HEK293 (cell line): ENCODE measurements around the gene NRP2.

Experiments used
- BCL11B ChIP-seq: fragments of 450-650 bp; formaldehyde crosslinking; IDR thresholded peaks from 2 replicates; pipeline ENCODE4 v1.5.1; 2016; ENCODE audit warnings: low read depth, missing biosample characterization, missing genetic modification characterization
- HOXD13 ChIP-seq: sonication (generic); formaldehyde crosslinking; IDR thresholded peaks from 2 replicates; pipeline ENCODE4 v1.8.0; 2022; ENCODE audit warnings: missing genetic modification reagents, borderline replicate concordance
- KLF1 ChIP-seq: fragments of 450-650 bp; formaldehyde crosslinking; IDR thresholded peaks from 2 replicates; pipeline ENCODE4 v1.5.1; 2016; ENCODE audit warnings: missing biosample characterization, missing genetic modification characterization
- KLF10 ChIP-seq: fragments of 450-650 bp; IDR thresholded peaks from 2 replicates; pipeline ENCODE4 v1.5.1; 2018; ENCODE audit warnings: missing biosample characterization, mild to moderate bottlenecking, missing genetic modification characterization
- RBAK ChIP-seq: fragments of 450-650 bp; formaldehyde crosslinking; IDR thresholded peaks from 2 replicates; pipeline ENCODE4 v1.5.1; 2016; ENCODE audit warnings: missing biosample characterization, missing genetic modification characterization
- SP2 ChIP-seq: fragments of 450-650 bp; formaldehyde crosslinking; IDR thresholded peaks from 2 replicates; pipeline ENCODE4 v1.5.1; 2016; ENCODE audit warnings: missing biosample characterization, missing genetic modification characterization
- SP3 ChIP-seq: fragments of 450-650 bp; formaldehyde crosslinking; IDR thresholded peaks from 2 replicates; pipeline ENCODE4 v1.5.1; 2016; ENCODE audit warnings: missing biosample characterization, missing genetic modification characterization
- SP7 ChIP-seq: fragments of 450-650 bp; formaldehyde crosslinking; IDR thresholded peaks from 2 replicates; pipeline ENCODE4 v1.5.1; 2016; ENCODE audit warnings: missing biosample characterization, missing genetic modification characterization
- YY2 ChIP-seq: fragments of 450-650 bp; formaldehyde crosslinking; IDR thresholded peaks from 2 replicates; pipeline ENCODE4 v1.5.1; 2016; ENCODE audit warnings: missing biosample characterization, missing genetic modification characterization
- ZBTB20 ChIP-seq: fragments of 450-650 bp; formaldehyde crosslinking; IDR thresholded peaks from 2 replicates; pipeline ENCODE4 v1.5.1; 2016; ENCODE audit warnings: missing biosample characterization, missing genetic modification characterization
- ZBTB26 ChIP-seq: fragments of 450-650 bp; formaldehyde crosslinking; optimal IDR thresholded peaks from 2 replicates; pipeline ENCODE3; 2016; ENCODE audit warnings: missing biosample characterization, mild to moderate bottlenecking, missing genetic modification characterization
- ZBTB49 ChIP-seq: fragments of 450-650 bp; formaldehyde crosslinking; IDR thresholded peaks from 2 replicates; pipeline ENCODE4 v1.5.1; 2016; ENCODE audit warnings: missing biosample characterization, missing genetic modification characterization, low read depth
- ZBTB6 ChIP-seq: fragments of 450-650 bp; formaldehyde crosslinking; IDR thresholded peaks from 2 replicates; pipeline ENCODE4 v1.5.1; 2017; ENCODE audit warnings: missing biosample characterization, missing genetic modification characterization
- ZBTB7A ChIP-seq: fragments of 450-650 bp; formaldehyde crosslinking; IDR thresholded peaks from 2 replicates; pipeline ENCODE4 v1.5.1; 2016; ENCODE audit warnings: low read depth, missing biosample characterization, missing genetic modification characterization
- ZFP3 ChIP-seq: fragments of 450-650 bp; formaldehyde crosslinking; IDR thresholded peaks from 2 replicates; pipeline ENCODE4 v1.5.1; 2016; ENCODE audit warnings: low read depth, missing biosample characterization, missing genetic modification characterization
- ZFP41 ChIP-seq: fragments of 450-650 bp; formaldehyde crosslinking; IDR thresholded peaks from 2 replicates; pipeline ENCODE4 v1.5.1; 2016; ENCODE audit warnings: missing biosample characterization, missing genetic modification characterization, borderline replicate concordance
- ZNF112 ChIP-seq: fragments of 450-650 bp; formaldehyde crosslinking; IDR thresholded peaks from 2 replicates; pipeline ENCODE4 v1.5.0; 2017; ENCODE audit warnings: missing biosample characterization, missing genetic modification characterization
- ZNF202 ChIP-seq: fragments of 450-650 bp; formaldehyde crosslinking; IDR thresholded peaks from 2 replicates; pipeline ENCODE4 v1.5.1; 2016; ENCODE audit warnings: missing biosample characterization, missing genetic modification characterization, borderline replicate concordance
- ZNF23 ChIP-seq: fragments of 450-650 bp; formaldehyde crosslinking; IDR thresholded peaks from 2 replicates; pipeline ENCODE4 v1.5.1; 2016; ENCODE audit warnings: missing biosample characterization, missing genetic modification characterization, borderline replicate concordance
- ZNF248 ChIP-seq: fragments of 450-650 bp; formaldehyde crosslinking; IDR thresholded peaks from 2 replicates; pipeline ENCODE4 v1.5.1; 2017; ENCODE audit warnings: missing biosample characterization, missing genetic modification characterization
- ZNF26 ChIP-seq: fragments of 450-650 bp; formaldehyde crosslinking; IDR thresholded peaks from 2 replicates; pipeline ENCODE4 v1.5.1; 2016; ENCODE audit warnings: missing biosample characterization, missing genetic modification characterization
- ZNF266 ChIP-seq: fragments of 450-650 bp; formaldehyde crosslinking; IDR thresholded peaks from 2 replicates; pipeline ENCODE4 v1.5.1; 2016; ENCODE audit warnings: missing biosample characterization, missing genetic modification characterization, low read depth
- ZNF335 ChIP-seq: fragments of 450-650 bp; formaldehyde crosslinking; conservative IDR thresholded peaks from 2 replicates; pipeline ENCODE4 v1.5.1; 2016; ENCODE audit warnings: missing biosample characterization, missing genetic modification characterization
- ZNF449 ChIP-seq: fragments of 450-650 bp; formaldehyde crosslinking; IDR thresholded peaks from 2 replicates; pipeline ENCODE4 v1.5.1; 2017; ENCODE audit warnings: missing biosample characterization, mild to moderate bottlenecking, missing genetic modification characterization, moderate library complexity
- ZNF48 ChIP-seq: fragments of 450-650 bp; formaldehyde crosslinking; IDR thresholded peaks from 2 replicates; pipeline ENCODE4 v1.5.1; 2016; ENCODE audit warnings: missing biosample characterization, missing genetic modification characterization
- ZNF513 ChIP-seq: fragments of 450-650 bp; IDR thresholded peaks from 2 replicates; pipeline ENCODE4 v1.5.1; 2018; ENCODE audit warnings: missing biosample characterization, missing genetic modification characterization
- ZNF514 ChIP-seq: fragments of 450-650 bp; formaldehyde crosslinking; IDR thresholded peaks from 2 replicates; pipeline ENCODE4 v1.5.1; 2016; ENCODE audit warnings: missing biosample characterization, missing genetic modification characterization
- ZNF529 ChIP-seq: fragments of 450-650 bp; formaldehyde crosslinking; IDR thresholded peaks from 2 replicates; pipeline ENCODE4 v1.5.1; 2017; ENCODE audit warnings: missing genetic modification characterization, missing biosample characterization; ENCODE audit not compliant: insufficient replicate concordance
- ZNF585B ChIP-seq: fragments of 450-650 bp; formaldehyde crosslinking; IDR thresholded peaks from 2 replicates; pipeline ENCODE4 v1.5.1; 2016; ENCODE audit warnings: missing biosample characterization, missing genetic modification characterization
- ZNF626 ChIP-seq: fragments of 450-650 bp; sonication (Bioruptor Pico); formaldehyde crosslinking; IDR thresholded peaks from 2 replicates; pipeline ENCODE4 v1.5.1; 2018; ENCODE audit warnings: missing biosample characterization, missing genetic modification characterization, inconsistent platforms
- ZNF704 ChIP-seq: fragments of 450-650 bp; formaldehyde crosslinking; IDR thresholded peaks from 2 replicates; pipeline ENCODE4 v1.5.1; 2016; ENCODE audit warnings: missing biosample characterization, missing genetic modification characterization
- ZNF76 ChIP-seq: fragments of 450-650 bp; formaldehyde crosslinking; IDR thresholded peaks from 2 replicates; pipeline ENCODE4; 2016; ENCODE audit warnings: low read depth, missing biosample characterization, missing genetic modification characterization, borderline replicate concordance

Gene NRP2

GRCh38 chr2:205680067-205680466 is 2.2 kb upstream of the NRP2 start (continued):
- no peak for TF ChIP-seq ZBTB49
- no peak for TF ChIP-seq ZNF529 (tag by site-specific recombination)
- no peak for TF ChIP-seq ZNF23 (tag by site-specific recombination)
- TF ChIP-seq SP7 (tag by site-specific recombination): peak; percentile 69
- TF ChIP-seq RBAK (tag by site-specific recombination): no peak
- no peak for TF ChIP-seq ZFP41 (tag by site-specific recombination)
- no peak for TF ChIP-seq ZNF704 (tag by site-specific recombination)
- TF ChIP-seq ZNF266: no peak
- TF ChIP-seq ZNF48: no peak
- no peak for TF ChIP-seq BCL11B (tag by site-specific recombination)
- TF ChIP-seq ZBTB20 (tag by site-specific recombination): no peak; the same call in 1 of the 2 replicates
- TF ChIP-seq ZNF202 (tag by site-specific recombination): no peak
- no peak for TF ChIP-seq ZNF585B (tag by site-specific recombination)
- 0 out of 2 replicates have a peak, but pooled peaks have one; percentile 10 for TF ChIP-seq ZNF335
- TF ChIP-seq SP3: no peak
- TF ChIP-seq SP2 (tag by site-specific recombination): 0 out of 2 replicates have a peak, but pooled peaks have one; percentile 11
- no peak for TF ChIP-seq ZNF248
- no peak for TF ChIP-seq ZNF76 (tag by site-specific recombination)
- TF ChIP-seq ZFP3 (tag by site-specific recombination): no peak
- no peak for TF ChIP-seq ZNF626 (tag by site-specific recombination)
- TF ChIP-seq HOXD13: no peak
- TF ChIP-seq ZBTB26 (tag by site-specific recombination): no peak
- no peak for TF ChIP-seq ZNF513 (tag by site-specific recombination)
- TF ChIP-seq ZBTB7A (tag by site-specific recombination): no peak
- TF ChIP-seq ZNF514 (tag by site-specific recombination): no peak
- 0 out of 2 replicates have a peak, but pooled peaks have one; percentile 18 for TF ChIP-seq KLF10 (tag by site-specific recombination)
- TF ChIP-seq KLF1 (tag by site-specific recombination): no peak
- peak; percentile 56; the same call in 1 of the 2 replicates for TF ChIP-seq ZNF449 (tag by site-specific recombination)
- TF ChIP-seq ZNF112 (tag by site-specific recombination): no peak
- no peak for TF ChIP-seq ZNF26 (tag by site-specific recombination)
- no peak for TF ChIP-seq YY2 (tag by site-specific recombination)
- TF ChIP-seq ZBTB6 (tag by site-specific recombination): no peak
